ENCODE measurements around the gene UNCX.

DNA sequence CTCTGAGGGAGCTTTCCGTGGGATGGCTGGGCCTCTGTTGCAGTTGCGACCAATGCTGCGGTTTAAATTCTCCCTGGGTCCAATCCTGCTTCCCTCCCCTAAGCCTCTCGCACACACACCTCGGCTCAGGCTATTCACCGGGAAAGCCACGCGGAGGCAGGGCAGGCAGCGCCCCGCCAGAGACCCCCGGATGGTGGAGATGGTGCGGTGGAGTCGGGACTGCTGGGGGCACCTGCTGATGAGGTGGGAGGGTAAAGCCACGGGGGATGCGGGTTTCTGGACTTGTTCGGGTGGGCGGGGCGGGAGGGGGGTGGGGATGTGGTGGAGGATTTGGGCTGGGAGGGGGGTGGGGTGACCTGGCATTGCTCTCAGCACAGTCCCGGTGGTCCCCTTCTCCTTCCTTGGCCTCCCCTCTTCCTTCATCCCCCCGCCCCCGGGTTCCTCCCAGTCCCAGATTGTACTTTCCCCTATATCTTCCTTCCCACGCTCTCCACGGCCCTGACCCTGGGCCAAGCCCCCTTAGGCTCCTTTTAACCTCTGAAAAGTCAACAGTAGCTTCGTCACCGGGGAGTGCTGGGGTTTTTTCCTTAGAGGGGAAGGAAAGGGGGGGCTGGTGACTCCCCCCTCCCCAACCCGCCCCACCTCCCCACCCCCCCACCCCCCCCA lies 16.4 kb downstream of the UNCX start:
- TF ChIP-seq CTCF (conservative IDR thresholded peaks at IDR 0.05; ENCODE audit: low read length) (no peak), EZH2phosphoT487 (IDR thresholded peaks at IDR 0.05; ENCODE audit: borderline replicate concordance) (no peak)
